ENCODE data around the gene LRP1B. TPM values are rescaled to one million over a fixed set of nuclear protein-coding genes. Genes with fewer than 3 reads are reported as not detected.

Gene LRP1B
- not detected in 2 replicates for total RNA-seq

DNA sequence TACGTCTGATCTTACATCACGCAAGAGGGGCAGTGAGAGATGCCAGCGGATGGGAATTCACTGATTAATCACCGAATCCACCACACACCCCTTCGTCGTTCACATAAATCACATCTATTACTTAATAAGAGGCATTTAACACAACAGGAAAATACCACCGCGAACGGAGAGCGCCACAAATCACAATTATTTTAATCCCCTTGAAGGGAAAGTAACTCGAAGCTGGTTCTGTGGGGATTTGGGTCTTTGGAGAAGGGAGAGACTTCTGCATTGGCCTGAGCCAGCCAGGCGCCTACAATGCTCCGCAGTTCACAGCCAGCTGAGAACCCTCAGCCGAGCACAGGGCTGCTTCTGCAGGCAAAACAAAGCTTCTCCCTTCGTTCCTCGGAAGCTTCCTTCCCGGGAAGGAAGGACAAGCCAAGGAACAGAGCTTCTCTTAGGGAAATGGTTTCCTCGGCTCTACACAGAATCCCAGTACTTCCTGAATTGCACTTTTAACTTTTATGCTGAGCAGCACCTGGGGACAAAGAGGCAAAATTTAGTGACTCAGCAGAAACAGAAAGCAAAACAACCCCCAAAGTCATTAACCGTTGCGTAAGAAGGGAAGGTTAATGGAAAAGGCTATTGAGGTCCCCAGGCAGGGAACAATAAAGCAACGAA lies at the start of gene LRP1B:
Gene LRP1B (minus strand): TSS at position 7 of the 660 bp plus-strand sequence. CDS start 287 bp downstream, outside the sequence.
- TF ChIP-seq CTCF (IDR thresholded peaks at IDR 0.05), result no peak
- intact Hi-C loops (cut with micrococcal nuclease), result loop anchor here (10.0 kb wide), 1 partner anchor 854 kb away; no protein-coding TSS in a partner anchor
- ChIA-PET POLR2A (no interaction called here), CTCF (interaction anchor here (2.1 kb wide), 1 partner anchor 9 kb away, joined by 6 read pairs; no protein-coding TSS in a partner anchor)
- Mint-ChIP-seq H3K27ac (no peak within 1 kb of the TSS), H3K4me3 (peak within 1 kb of the TSS; percentile 75), H3K36me3 (ENCODE audit: low read depth) (no peaks in the 10 kb centered on the region), H3K27me3 (peaks cover 41% of the 10 kb centered on the region), H3K9me3 (no peaks in the 10 kb centered on the region), H3K4me1 (peaks cover 21% of the 10 kb centered on the region)
- no peak for DNase-seq
- ATAC-seq (ENCODE audit: low read depth), result no peak

DNA sequence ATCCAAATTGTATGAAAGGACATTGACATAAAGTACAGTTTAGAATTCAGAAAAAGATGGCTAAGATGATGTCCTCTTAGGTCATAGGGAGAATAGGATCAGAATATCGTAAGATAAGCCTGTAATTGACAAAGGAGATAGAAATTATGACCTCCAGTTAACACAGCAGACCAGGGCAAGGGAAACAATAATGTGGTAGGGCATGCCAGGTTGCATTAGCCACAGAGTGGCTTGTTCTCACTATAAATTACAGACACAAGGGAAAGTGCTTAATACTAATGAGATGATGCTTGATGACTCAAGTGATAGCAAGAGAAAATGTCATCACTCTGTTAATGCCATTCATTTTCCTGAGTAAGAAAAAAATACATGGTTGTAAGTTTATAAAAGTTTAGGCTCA lies 48.9 kb upstream of the LRP1B start:
- intact Hi-C loops (cut with micrococcal nuclease), result no loop called here

DNA sequence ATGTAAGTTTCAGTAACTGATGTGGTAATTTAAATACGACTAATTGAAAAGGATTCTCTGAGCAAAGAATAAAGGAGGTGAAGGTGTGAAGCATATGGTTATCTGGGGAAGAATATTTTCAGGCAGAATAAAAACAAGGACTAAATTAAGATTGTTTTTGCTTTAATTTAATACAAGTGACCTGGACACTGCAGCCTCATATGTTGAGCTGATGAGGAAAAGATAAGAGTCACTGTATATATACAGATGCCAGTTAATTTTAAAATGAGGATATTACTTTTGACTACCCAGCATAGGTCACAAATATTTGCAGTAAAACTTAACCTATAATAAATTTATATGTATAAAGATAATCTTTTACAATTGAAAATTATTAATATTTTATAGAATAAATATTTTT lies 47.8 kb upstream of the LRP1B start:
- Mint-ChIP-seq H3K27me3 (no peaks in the 10 kb centered on the region), H3K9me3 (peaks cover 3% of the 10 kb centered on the region), H3K4me3 (no peak overlapping the region), H3K4me1 (no peaks in the 10 kb centered on the region), H3K36me3 (ENCODE audit: low read depth) (no peaks in the 10 kb centered on the region), H3K27ac (no peak overlapping the region)
- ChIA-PET POLR2A (no interaction called here), CTCF (no interaction called here)
- no peak for ATAC-seq (ENCODE audit: low read depth)
- no peak for TF ChIP-seq CTCF (IDR thresholded peaks at IDR 0.05)
- DNase-seq, result no peak
- intact Hi-C loops (cut with micrococcal nuclease), result no loop called here

More for the DNA sequence above, 48.9 kb upstream of the LRP1B start:
- ChIA-PET CTCF (no interaction called here), POLR2A (no interaction called here)
- ATAC-seq (ENCODE audit: low read depth) (no peak), DNase-seq (no peak)
- no peak overlapping the region for H3K4me3 Mint-ChIP-seq
- peaks cover 3% of the 10 kb centered on the region for H3K9me3 Mint-ChIP-seq
- TF ChIP-seq CTCF (IDR thresholded peaks at IDR 0.05), result no peak
- no peaks in the 10 kb centered on the region for H3K4me1 Mint-ChIP-seq
- no peak overlapping the region for H3K27ac Mint-ChIP-seq
- H3K36me3 Mint-ChIP-seq (ENCODE audit: low read depth), result no peaks in the 10 kb centered on the region
- no peaks in the 10 kb centered on the region for H3K27me3 Mint-ChIP-seq

- H3K27ac Mint-ChIP-seq, result no peak overlapping the region
- H3K4me1 Mint-ChIP-seq, result no peaks in the 10 kb centered on the region
- POLR2A ChIA-PET, result no interaction called here
- ATAC-seq (ENCODE audit: low read depth) (no peak), DNase-seq (no peak)
- no peaks in the 10 kb centered on the region for H3K27me3 Mint-ChIP-seq
- CTCF ChIA-PET, result no interaction called here
- H3K4me3 Mint-ChIP-seq, result no peak overlapping the region
- H3K9me3 Mint-ChIP-seq, result no peaks in the 10 kb centered on the region
- H3K36me3 Mint-ChIP-seq (ENCODE audit: low read depth), result no peaks in the 10 kb centered on the region
- intact Hi-C loops (cut with micrococcal nuclease), result no loop called here
- TF ChIP-seq CTCF (IDR thresholded peaks at IDR 0.05), result no peak
Measured at GRCh38 chr2:142176941-142177340, 46.1 kb upstream of the LRP1B start.

DNA sequence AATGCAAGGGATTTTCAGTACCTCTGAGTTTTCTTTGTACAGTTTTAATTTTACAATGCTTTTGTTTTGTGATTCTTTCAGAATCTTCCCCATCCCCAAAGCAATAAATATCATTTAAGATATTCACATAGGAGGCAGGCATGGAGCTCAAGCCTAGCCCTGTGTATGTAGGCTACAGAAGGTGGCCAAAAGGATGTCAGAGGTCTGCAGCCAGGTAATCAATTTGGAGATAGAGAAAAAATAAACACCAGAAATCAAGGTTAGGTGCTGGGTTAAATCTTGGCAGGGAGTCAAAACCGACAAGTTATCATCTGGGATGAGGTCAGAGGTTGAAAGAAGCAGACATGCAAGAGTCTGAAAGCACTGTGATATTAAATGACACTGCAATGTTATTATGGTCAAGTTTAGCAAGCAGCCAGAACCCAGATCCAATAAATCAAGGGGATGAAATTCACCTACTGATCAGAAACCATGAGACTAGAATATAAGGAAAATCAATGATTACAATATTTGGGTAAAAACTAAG lies 45.1 kb upstream of the LRP1B start:
- Mint-ChIP-seq H3K9me3 (no peaks in the 10 kb centered on the region), H3K4me3 (no peak overlapping the region), H3K36me3 (ENCODE audit: low read depth) (no peaks in the 10 kb centered on the region), H3K27ac (no peak overlapping the region), H3K4me1 (no peaks in the 10 kb centered on the region), H3K27me3 (no peaks in the 10 kb centered on the region)
- POLR2A ChIA-PET, result no interaction called here
- intact Hi-C loops (cut with micrococcal nuclease), result no loop called here
- no peak for DNase-seq
- CTCF ChIA-PET, result no interaction called here
- no peak for TF ChIP-seq CTCF (IDR thresholded peaks at IDR 0.05)
- ATAC-seq (ENCODE audit: low read depth), result no peak

Measured in activated B cell treated with CpG ODN at 0.5 μM for 24 hours (primary cell).